Measurements from ENCODE around the gene MAEA. TPM values are rescaled to one million over a fixed set of nuclear protein-coding genes. Genes with fewer than 3 reads are reported as not detected.

Gene MAEA
- total and polyA plus RNA-seq, 12 donors = 39.1 to 72.8 (median 50.3) TPM

DNA sequence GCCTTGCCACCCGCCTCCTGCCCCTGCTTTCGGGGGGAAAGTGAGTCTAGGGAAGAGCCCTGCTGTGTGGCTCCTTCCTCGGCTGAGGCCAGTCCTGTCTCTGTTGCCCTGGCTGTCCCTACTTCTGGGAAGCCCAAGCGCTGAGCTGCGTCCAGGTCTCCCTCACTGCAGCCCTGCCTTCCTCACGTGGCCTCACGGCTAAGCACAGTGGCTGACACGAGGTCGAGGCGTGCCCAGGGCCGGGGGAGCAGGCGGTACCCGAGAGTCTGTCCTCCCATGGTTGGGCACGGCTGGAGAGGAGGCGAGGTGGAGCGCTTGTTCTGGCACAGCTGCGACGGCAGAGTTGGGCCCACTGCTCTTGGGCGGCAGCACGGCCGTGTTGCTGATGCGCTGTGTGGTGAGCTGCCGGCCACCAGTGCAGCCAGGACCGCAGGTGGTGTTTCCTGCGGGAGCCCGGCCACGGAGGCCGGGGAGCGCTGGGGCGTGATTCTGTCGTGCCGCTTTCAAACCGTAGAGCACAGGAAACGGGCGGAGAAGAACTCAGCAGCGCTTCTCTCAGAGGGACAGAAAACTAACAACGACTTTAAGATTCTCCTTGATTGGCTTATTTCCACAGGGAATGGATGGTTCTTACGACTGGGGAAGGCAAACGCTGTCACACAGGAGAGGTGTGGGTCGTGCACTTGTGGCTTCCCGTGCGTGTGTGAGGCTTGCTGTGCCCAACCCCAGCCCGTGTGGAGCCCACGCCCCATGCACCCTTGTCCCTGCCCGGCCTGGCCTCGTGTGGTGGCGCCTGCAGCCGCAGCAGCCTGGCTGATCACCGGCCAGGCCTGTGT, 21.3 kb downstream of the MAEA start:
- TF ChIP-seq, protein P1, sequence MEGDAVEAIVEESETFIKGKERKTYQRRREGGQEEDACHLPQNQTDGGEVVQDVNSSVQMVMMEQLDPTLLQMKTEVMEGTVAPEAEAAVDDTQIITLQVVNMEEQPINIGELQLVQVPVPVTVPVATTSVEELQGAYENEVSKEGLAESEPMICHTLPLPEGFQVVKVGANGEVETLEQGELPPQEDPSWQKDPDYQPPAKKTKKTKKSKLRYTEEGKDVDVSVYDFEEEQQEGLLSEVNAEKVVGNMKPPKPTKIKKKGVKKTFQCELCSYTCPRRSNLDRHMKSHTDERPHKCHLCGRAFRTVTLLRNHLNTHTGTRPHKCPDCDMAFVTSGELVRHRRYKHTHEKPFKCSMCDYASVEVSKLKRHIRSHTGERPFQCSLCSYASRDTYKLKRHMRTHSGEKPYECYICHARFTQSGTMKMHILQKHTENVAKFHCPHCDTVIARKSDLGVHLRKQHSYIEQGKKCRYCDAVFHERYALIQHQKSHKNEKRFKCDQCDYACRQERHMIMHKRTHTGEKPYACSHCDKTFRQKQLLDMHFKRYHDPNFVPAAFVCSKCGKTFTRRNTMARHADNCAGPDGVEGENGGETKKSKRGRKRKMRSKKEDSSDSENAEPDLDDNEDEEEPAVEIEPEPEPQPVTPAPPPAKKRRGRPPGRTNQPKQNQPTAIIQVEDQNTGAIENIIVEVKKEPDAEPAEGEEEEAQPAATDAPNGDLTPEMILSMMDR (IDR thresholded peaks at IDR 0.05) = no peak
- WGBS, 2 donors = 71 to 77% methylated on average over 49 of the region's 49 CpGs
- intact Hi-C loops (cut with DNase I) = no loop called here
- no peak overlapping the region for H3K27ac ChIP-seq
- no peaks in the 10 kb centered on the region for H3K9me3 ChIP-seq
- peaks cover 17 to 45% (median 33%) of the 10 kb centered on the region in 9 donors for H3K4me1 ChIP-seq
- H3K4me3 ChIP-seq = no peak overlapping the region
- H3K27me3 ChIP-seq = no peaks in the 10 kb centered on the region
- no peak for DNase-seq
- ATAC-seq = no peak
- H3K36me3 ChIP-seq = peaks cover 0 to 51% (median 29%) of the 10 kb centered on the region in 9 donors

DNA sequence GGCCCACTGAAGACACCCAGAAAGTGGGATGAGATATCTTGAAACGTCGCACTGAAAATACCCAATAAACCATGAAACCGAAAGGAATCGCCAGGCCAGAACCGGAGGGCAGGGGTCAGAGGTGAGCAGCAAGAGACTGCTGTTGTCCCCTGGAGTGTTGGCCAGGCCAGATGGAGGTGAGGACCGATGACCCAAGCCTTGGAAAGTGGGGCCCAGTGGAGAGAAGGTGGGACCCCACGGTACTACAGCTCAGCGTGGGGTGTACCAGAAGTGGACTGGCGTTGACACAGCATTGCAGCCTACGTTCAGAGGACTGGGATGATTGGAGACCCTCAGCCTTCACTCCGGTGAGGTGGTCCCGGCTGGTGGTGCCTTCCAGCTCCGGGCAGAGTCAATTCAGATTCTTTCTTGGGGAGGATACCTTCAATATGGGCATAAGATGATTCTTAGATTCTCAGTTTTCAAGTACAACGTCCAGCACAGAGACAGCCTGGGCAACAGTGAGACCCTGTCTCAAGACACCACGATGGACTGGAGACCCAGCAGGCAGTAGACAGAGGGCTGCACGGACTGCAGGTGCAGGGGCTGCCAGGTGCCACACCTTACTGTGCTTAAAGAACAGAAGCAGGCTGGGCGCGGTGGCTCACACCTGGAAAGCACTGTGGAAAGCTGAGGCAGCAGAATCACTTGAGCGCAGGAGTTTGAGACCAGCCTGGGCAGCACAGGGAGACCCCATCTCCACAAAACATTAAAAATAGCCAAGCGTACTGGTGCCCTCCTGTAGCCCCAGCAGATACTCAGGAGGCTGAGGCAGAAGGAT, 23.3 kb downstream of the MAEA start:
- intact Hi-C loops (cut with DNase I) = no loop called here
- TF ChIP-seq, protein P1 (IDR thresholded peaks at IDR 0.05) = no peak
- DNase-seq (no peak), ATAC-seq (no peak)
- Histone ChIP-seq H3K27ac (no peak overlapping the region), H3K36me3 (peaks cover 0 to 60% (median 45%) of the 10 kb centered on the region in 9 donors), H3K4me3 (no peak overlapping the region), H3K9me3 (no peaks in the 10 kb centered on the region), H3K4me1 (peaks cover 17 to 40% (median 33%) of the 10 kb centered on the region in 9 donors), H3K27me3 (no peaks in the 10 kb centered on the region)
- WGBS, 2 donors = 97% methylated on average over 20 of the region's 20 CpGs

DNA sequence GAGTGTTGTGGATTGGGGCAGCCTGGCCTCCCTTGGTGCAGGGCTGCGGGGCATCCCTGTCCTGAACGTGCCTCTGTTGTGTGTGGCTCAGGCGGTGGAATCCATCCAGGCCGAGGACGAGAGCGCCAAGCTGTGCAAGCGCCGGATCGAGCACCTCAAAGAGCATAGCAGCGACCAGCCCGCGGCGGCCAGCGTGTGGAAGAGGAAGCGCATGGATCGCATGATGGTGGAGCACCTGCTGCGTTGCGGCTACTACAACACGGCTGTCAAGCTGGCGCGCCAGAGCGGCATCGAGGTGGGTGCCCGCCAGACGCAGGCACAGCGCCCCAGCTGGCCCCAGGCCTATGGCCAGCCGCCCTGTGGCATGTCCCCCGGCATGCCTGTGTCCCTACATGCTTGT, 25.6 kb downstream of the MAEA start:
- DNase-seq (no peak), ATAC-seq (no peak)
- H3K27me3 ChIP-seq = no peaks in the 10 kb centered on the region
- TF ChIP-seq, protein P1 (IDR thresholded peaks at IDR 0.05) = no peak
- H3K4me3 ChIP-seq = no peak overlapping the region
- WGBS, 2 donors = 97% methylated on average over 28 of the region's 28 CpGs
- intact Hi-C loops (cut with DNase I) = no loop called here
- H3K4me1 ChIP-seq = peaks cover 6 to 22% (median 13%) of the 10 kb centered on the region in 9 donors
- H3K9me3 ChIP-seq = no peaks in the 10 kb centered on the region
- H3K27ac ChIP-seq = no peak overlapping the region
- H3K36me3 ChIP-seq = peaks cover 0 to 81% (median 59%) of the 10 kb centered on the region in 9 donors

DNA sequence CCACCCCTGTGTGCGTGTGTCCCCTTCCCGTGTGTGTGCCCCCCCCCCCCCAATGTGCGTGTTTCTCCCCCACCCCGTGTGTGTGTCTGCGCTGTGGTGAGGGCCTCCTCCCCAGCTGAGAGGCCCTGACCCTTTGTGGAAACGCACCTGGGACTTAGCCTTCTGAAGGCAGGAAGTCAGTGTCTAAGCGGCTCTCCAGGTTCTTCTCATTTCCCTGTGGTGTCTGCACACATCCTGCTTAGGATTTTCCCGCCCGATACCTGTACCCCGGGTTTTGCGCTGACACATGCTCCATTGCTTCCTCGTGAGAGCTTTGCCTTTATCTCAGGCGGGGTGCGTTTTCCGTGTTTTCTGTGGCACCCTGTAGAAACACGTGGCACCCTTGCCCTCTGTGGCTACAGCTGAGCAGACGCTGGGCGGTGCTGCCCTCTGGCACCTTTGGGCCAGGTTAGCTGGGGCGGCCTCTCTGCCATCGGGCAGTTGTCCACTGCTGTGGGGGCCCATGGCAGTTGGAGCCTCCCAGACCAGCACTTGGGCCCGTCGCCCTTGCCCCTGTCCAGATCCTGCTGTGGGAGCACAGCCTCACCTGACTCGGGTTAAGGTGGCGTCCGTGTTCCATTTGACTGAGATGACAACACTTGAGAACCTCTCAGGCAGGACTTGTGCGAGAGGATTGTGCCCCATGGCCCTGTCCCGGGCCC, 26.3 kb downstream of the MAEA start:
- intact Hi-C loops (cut with DNase I) = no loop called here
- TF ChIP-seq, protein P1 (IDR thresholded peaks at IDR 0.05) = no peak
- Histone ChIP-seq H3K4me3 (no peak overlapping the region), H3K4me1 (peaks cover 0 to 15% (median 6%) of the 10 kb centered on the region in 9 donors), H3K27me3 (no peaks in the 10 kb centered on the region), H3K27ac (no peak overlapping the region), H3K9me3 (no peaks in the 10 kb centered on the region), H3K36me3 (peaks cover 0 to 84% (median 59%) of the 10 kb centered on the region in 9 donors)
- 91 to 92% methylated on average over 24 to 25 of the region's 27 CpGs for WGBS, 2 donors
- ATAC-seq (no peak), DNase-seq (no peak)
